GM23338 (cell line): ENCODE results near the gene AVPR1B.

ENCODE experiments used
- CTCF ChIP-seq, 2 experiments: fragments of 200-600 bp in 1 of 2; sonication (generic) in 1 of 2; conservative IDR thresholded peaks; 2 replicates each; pipeline versions ENCODE4 v1.5.1 to v1.6.1; 2016 to 2017; ENCODE audit warnings: antibody characterized with exemption in 2 of 2, low read depth in 2 of 2, mild to moderate bottlenecking in 2 of 2, moderate library complexity in 1 of 2
- EZH2phosphoT487 ChIP-seq: fragments of 200-600 bp; sonication (generic); IDR thresholded peaks from one replicate; pipeline ENCODE4 v1.8.1; 2018; ENCODE audit warnings: antibody characterized with exemption; ENCODE audit not compliant: unreplicated experiment
- POLR2AphosphoS5 ChIP-seq: IDR thresholded peaks from 2 replicates; pipeline ENCODE4 v1.6.1; 2016; ENCODE audit warnings: antibody characterized with exemption, low read depth
- REST ChIP-seq: IDR thresholded peaks from one replicate; pipeline ENCODE4 v1.6.1; 2018; ENCODE audit warnings: antibody characterized with exemption; ENCODE audit not compliant: unreplicated experiment

- TF ChIP-seq EZH2phosphoT487 (no peak), CTCF (conservative IDR thresholded peaks at IDR 0.05; ENCODE audit: low read depth in 2 of 2) (no peak), POLR2AphosphoS5 (no peak), REST (no peak)
These were observed 27.4 kb upstream of the AVPR1B start for GRCh38 chr1:206144605-206145004.
